Mucosa of rectum (tissue), 2 donors: Measurements from ENCODE around the gene DLG4.

ENCODE experiments used
- H3K27ac ChIP-seq, 2 donors: one replicate each; pipeline ENCODE4 v1.7.0; 2013; ENCODE audit warnings: inconsistent platforms in 2 of 2, low read depth in 2 of 2, low read length in 2 of 2
- H3K27me3 ChIP-seq, 2 donors: one replicate each; pipeline ENCODE4 v1.7.0; 2013; ENCODE audit warnings: low read length in 2 of 2; ENCODE audit not compliant: control insufficient read depth in 2 of 2, insufficient read depth in 2 of 2
- H3K36me3 ChIP-seq, 2 donors: one replicate each; pipeline ENCODE4 v1.7.0; 2013; ENCODE audit warnings: low read length in 2 of 2; ENCODE audit not compliant: control insufficient read depth in 2 of 2, insufficient read depth in 2 of 2
- H3K4me1 ChIP-seq, 2 donors: one replicate each; pipeline ENCODE4 v1.7.0; 2013; ENCODE audit warnings: low read length in 2 of 2, mild to moderate bottlenecking in 1 of 2; ENCODE audit not compliant: control insufficient read depth in 2 of 2, insufficient read depth in 2 of 2
- H3K4me3 ChIP-seq, 2 donors: one replicate each; pipeline ENCODE4 v1.7.0; 2013; ENCODE audit warnings: low read length in 2 of 2
- H3K9ac ChIP-seq, 2 donors: one replicate each; pipeline ENCODE4 v1.7.0; 2013; ENCODE audit warnings: low read length in 2 of 2, low read depth in 1 of 2, mild to moderate bottlenecking in 1 of 2
- H3K9me3 ChIP-seq, 2 donors: one replicate each; pipeline ENCODE4 v1.7.0; 2013; ENCODE audit warnings: low read length in 2 of 2; ENCODE audit not compliant: control insufficient read depth in 2 of 2
- donor health status: healthy.
- donor health status: Normal muscosa, but diverticular disease.

Gene DLG4

DNA sequence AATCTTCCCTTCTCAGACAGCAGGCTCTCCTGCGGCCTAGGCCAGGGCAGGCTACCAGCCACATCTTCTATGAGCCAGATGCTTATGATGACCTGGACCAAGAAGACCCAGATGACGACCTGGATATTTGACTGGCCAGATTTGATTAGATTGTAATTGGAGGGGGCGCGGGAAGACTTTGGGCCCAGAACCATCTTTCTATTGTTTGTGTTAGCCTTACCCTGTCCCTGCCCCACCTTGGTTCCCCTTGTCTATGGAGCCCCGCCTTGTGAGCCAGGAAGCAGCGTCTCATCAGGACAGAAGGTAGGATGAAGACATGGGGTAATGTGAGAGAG, 39.9 kb upstream of the DLG4 start:
- Histone ChIP-seq H3K4me3 (peak overlapping the region; percentile 38 to 87), H3K9ac (peak overlapping the region; percentile 71 to 100), H3K27ac (peak overlapping the region; percentile 97 to 100), H3K27me3 (peaks cover 6 to 8% of the 10 kb centered on the region in 2 donors), H3K9me3 (no peaks in the 10 kb centered on the region), H3K36me3 (peaks cover 25 to 26% of the 10 kb centered on the region in 2 donors), H3K4me1 (peaks cover 33 to 36% of the 10 kb centered on the region in 2 donors)

DNA sequence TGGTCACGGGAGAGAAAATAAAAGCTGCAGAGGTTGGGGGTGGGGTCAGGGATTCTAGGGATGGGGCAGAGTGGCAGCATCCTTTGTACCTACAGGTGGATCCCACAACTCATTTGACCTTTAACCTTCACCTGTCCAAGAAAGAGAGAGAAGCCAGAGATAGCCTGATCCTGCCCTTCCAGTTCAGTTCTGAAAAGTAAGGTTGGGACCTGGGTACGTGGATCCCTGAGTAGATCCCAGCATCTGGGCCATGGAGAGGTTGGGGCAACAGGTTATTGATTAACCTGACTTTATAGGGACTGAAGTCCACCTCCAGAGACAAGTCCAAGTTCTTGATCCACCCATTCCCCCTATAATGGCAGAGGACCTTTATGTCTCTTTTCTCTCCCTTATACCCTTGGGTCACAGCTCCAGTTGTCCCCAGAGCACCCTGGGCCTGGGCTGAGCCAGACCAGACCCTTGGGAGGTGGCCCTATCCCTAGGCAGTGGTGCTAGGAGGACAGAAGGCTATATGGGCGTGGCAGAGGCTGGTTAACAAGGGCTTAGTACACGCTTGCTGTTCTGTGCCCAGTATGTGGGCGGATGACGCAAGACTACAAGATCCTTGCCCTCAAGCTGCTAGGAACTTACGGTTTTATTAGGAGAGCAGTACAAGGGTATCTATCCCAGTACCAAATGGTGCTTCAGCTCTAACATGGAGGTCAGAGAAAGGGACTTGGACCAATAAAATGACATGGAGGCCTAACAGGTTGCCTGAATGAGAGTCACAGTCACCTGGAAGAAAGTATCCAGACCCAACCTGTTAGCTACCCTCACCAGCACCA, 39.3 kb upstream of the DLG4 start:
- Histone ChIP-seq H3K27ac (peak overlapping the region; percentile 97 to 100), H3K36me3 (peaks cover 27 to 29% of the 10 kb centered on the region in 2 donors), H3K9ac (peak overlapping the region; percentile 71 to 100), H3K4me1 (peaks cover 30 to 31% of the 10 kb centered on the region in 2 donors), H3K9me3 (no peaks in the 10 kb centered on the region), H3K27me3 (peaks cover 6 to 8% of the 10 kb centered on the region in 2 donors), H3K4me3 (peak overlapping the region; percentile 38 to 87)

DNA sequence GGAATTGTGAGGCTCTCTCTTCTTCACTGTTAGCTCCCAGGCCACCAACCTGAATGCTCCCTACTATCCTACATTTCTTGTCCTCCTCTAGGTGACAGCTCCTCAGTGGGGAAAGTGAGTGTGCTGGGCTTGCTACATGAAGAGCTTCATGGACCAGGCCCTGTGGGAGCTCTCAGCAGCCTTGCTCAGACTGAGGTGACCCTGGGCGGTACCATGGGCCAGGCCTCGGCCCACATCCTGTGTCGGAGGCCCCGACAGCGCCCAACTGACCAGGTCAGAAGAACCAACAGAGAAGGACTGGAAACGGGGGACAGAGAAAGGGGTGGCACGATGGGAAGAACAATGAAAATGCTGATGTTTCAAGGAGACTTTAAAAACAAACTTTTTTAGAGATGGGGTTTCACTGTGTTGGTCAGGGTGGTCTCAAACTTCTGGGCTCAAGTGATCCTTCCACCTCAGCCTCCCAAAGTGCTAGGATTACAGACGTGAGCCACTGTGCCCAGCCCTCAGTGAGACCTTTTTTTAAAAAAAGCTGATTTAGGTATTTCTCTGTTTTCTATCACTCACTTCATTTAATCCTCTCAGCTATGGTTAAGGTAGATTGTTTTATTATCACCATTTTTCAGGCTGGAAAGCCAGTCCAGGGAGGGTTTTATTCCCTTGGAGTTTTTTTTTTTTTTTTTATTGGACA, 37.3 kb upstream of the DLG4 start:
- peaks cover 27 to 31% of the 10 kb centered on the region in 2 donors for H3K36me3 ChIP-seq
- H3K4me3 ChIP-seq = no peak overlapping the region
- peak overlapping the region; percentile 97 to 100 for H3K27ac ChIP-seq

DNA sequence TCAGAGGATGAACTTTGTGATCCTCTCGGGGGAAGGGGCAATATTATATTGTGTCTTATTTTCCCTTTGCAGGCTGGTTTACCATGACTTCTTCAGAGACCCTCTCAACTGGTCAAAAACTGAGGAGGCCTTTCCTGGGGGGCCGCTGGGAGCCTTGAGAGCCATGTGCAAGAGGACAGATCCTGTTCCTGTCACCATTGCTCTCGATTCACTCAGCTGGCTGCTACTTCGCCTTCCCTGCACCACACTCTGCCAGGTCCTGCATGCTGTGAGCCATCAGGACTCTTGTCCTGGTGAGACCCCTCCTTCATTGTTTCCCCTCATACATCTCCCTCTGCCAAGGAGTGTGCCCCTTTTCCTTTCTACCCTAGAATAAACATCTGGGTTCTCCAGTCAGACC, 34.9 kb upstream of the DLG4 start:
- H3K27me3 ChIP-seq = no peaks in the 10 kb centered on the region
- H3K27ac ChIP-seq = no peak overlapping the region
- no peaks in the 10 kb centered on the region for H3K9me3 ChIP-seq
- H3K4me3 ChIP-seq = no peak overlapping the region
- peaks cover 34 to 38% of the 10 kb centered on the region in 2 donors for H3K4me1 ChIP-seq
- H3K36me3 ChIP-seq = peaks cover 22 to 23% of the 10 kb centered on the region in 2 donors
- H3K9ac ChIP-seq = no peak overlapping the region

More for the DNA sequence above, 37.3 kb upstream of the DLG4 start:
- Histone ChIP-seq H3K9me3 (no peaks in the 10 kb centered on the region), H3K27me3 (peaks cover 0 to 2% of the 10 kb centered on the region in 2 donors), H3K9ac (peak overlapping the region in 1 of 2 donors; percentile 53), H3K4me1 (peaks cover 27 to 34% of the 10 kb centered on the region in 2 donors)

DNA sequence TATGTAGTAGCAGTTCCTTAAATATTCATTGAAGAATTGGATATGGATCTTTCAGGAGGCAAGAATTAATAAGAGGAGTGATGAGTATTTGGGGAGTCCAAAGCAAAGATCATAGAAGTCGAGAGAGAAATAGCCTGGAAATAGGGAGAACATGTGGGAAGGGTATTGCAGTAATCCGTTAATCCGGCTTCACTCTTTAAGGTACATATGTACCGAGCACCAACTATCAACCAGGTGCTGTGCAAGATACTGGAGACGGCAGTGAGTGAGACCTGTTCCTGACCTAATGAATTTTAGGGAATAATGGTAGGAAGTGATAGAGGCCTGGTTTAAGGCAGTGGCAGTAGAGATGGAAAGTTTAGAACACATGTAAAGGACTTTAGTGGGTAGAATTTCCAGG, 33.4 kb upstream of the DLG4 start:
- peak overlapping the region; percentile 87 to 97 for H3K9ac ChIP-seq
- H3K9me3 ChIP-seq = no peaks in the 10 kb centered on the region
- H3K36me3 ChIP-seq = peaks cover 17 to 25% of the 10 kb centered on the region in 2 donors
- H3K27ac ChIP-seq = peak overlapping the region; percentile 100
- H3K27me3 ChIP-seq = no peaks in the 10 kb centered on the region
- peak overlapping the region; percentile 71 to 92 for H3K4me3 ChIP-seq
- peaks cover 24 to 36% of the 10 kb centered on the region in 2 donors for H3K4me1 ChIP-seq

DNA sequence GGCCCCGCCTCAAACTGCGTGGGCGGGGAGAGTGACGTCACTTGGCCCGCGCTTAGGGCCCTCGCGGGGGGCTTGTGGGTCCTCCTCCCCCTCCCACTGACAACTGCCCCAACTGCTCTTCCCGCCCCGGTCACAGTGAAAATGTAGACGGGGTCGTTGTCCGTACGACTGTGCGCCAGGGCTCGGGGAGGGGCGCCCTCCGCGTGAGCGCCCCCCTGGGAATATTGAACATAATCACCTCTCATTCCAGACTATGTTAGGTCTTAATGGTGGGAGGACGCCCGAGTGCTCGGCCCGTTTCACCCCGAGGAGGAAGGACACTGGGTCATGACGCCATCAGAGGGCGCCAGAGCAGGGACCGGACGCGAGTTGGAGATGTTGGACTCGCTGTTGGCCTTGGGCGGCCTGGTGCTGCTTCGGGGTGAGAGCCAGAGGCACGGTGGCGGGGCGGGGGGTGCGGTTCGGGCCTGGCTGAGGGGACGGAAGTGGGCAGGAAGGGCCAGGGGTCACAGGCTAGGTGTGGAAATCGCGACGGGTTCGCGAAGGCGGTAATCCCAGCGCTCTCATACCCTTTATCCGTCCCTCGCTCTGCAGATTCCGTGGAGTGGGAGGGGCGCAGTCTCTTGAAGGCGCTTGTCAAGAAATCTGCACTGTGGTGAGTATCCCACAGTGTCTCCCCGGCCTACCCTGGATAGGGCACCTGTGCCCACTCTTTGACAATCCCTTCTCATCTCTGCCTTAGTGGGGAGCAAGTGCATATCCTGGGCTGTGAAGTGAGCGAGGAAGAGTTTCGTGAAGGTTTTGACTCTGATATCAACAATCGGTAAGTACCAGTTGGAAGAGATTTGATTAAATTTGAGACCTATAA, 32.8 kb upstream of the DLG4 start, which contains the start of gene ELP5:
Gene ELP5, plus strand, starts transcription at position 40 of the 868 bp plus-strand sequence. Its CDS starts 336 bp downstream, at position 376.
- H3K36me3 ChIP-seq = peaks cover 17 to 25% of the 10 kb centered on the region in 2 donors
- no peaks in the 10 kb centered on the region for H3K27me3 ChIP-seq
- no peaks in the 10 kb centered on the region for H3K9me3 ChIP-seq
- peaks cover 24 to 29% of the 10 kb centered on the region in 2 donors for H3K4me1 ChIP-seq
- peak within 1 kb of the TSS; percentile 87 to 97 for H3K9ac ChIP-seq
- peak within 1 kb of the TSS; percentile 71 to 92 for H3K4me3 ChIP-seq
- H3K27ac ChIP-seq = peak within 1 kb of the TSS; percentile 100

DNA sequence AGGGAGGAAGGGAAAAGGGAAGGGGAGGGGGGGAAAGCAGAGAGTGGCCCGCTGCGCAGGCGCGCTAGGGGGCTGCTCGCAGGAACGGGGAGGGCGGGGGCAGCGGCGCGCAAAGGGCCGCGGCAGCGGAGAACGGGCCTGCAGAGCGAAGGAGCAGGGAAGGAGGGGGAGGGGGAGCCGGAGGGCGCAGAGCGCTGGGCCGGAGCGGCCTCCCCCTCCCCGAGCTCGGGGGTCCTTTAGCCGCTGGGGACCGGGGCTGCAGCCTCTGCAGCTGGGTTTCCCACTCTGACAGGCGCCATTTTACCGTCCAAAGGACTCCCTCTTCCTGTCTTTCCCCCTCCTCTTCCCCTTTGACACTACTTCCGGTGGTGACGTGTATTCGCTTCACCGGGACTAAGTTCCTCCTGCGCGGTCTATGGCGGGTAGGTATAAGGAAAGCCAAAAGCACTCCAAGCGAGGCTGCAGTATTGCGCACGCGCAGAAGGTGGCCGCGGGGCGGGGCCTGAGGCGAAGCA, 32.1 kb upstream of the DLG4 start, which contains the start of gene CTDNEP1:
Gene CTDNEP1, minus strand, starts transcription at position 74 of the 515 bp plus-strand sequence. CDS start 438 bp downstream, outside the sequence.
- Histone ChIP-seq H3K27me3 (no peaks in the 10 kb centered on the region), H3K4me3 (peak within 1 kb of the TSS; percentile 71 to 92), H3K9me3 (no peaks in the 10 kb centered on the region), H3K9ac (peak within 1 kb of the TSS; percentile 87 to 97), H3K36me3 (peaks cover 18 to 27% of the 10 kb centered on the region in 2 donors), H3K4me1 (peaks cover 24 to 29% of the 10 kb centered on the region in 2 donors), H3K27ac (peak within 1 kb of the TSS; percentile 100)

DNA sequence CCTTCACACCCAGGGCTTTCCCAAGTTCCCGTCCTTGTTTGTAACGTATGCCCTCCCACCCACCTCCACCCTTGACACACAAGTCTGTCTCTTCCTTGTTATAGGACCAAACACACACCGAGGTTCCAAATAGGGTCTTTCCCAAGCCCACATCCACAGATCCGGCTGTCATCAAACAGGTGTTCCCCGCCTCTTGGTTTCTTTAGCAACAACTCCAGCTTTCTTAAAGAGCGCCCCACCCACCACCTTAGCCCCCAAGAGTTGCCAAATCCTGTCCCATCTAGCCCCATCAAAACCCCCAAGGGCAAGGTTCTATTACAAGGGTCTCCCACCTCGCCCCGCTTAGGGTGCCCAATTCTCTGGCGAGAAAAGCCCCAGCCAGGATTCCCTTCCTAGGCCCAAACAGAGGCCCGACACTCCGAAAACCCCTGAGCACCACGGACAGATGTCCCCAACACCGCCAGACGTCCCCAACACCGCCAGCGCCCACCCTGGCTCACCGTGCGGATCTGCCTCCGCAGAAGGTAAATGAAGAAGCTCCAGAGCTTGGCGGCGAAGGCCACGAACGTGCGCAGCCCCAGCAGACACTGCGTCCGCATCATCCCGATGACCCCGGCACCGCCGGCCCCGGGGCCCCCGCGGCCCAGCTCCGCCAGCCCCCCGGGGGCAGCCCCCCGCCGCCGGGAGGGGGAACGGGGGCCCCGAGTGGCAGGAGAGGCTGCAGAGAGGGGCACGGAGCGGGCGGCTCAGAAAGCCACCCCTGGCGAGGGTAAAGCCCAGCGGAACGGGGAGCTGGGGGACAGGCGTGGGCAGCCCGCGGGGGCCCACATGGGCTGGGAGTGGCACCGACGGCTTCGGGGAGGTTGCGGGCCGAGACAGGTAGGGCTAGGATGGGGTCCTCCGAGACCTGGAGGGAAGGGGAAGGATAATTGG, 31.3 kb upstream of the DLG4 start:
- Histone ChIP-seq H3K9me3 (no peaks in the 10 kb centered on the region), H3K4me1 (peaks cover 24 to 29% of the 10 kb centered on the region in 2 donors), H3K36me3 (peaks cover 20 to 28% of the 10 kb centered on the region in 2 donors), H3K4me3 (peak overlapping the region; percentile 71 to 92), H3K27ac (peak overlapping the region; percentile 100), H3K9ac (peak overlapping the region; percentile 87), H3K27me3 (no peaks in the 10 kb centered on the region)
